Loucy (cell line): ENCODE results near the gene MBD2.

Source experiments
- CTCF ChIP-seq: fragments of 200-600 bp; sonication (generic); conservative IDR thresholded peaks from 2 replicates; pipeline ENCODE4 v1.5.1; 2014; ENCODE audit warnings: mild to moderate bottlenecking, antibody characterized with exemption, low read length
- EZH2phosphoT487 ChIP-seq: fragments of 200-600 bp; IDR thresholded peaks from 2 replicates; pipeline ENCODE4 v1.6.1; 2018; ENCODE audit warnings: antibody characterized with exemption, mild to moderate bottlenecking, moderate library complexity, borderline replicate concordance

DNA sequence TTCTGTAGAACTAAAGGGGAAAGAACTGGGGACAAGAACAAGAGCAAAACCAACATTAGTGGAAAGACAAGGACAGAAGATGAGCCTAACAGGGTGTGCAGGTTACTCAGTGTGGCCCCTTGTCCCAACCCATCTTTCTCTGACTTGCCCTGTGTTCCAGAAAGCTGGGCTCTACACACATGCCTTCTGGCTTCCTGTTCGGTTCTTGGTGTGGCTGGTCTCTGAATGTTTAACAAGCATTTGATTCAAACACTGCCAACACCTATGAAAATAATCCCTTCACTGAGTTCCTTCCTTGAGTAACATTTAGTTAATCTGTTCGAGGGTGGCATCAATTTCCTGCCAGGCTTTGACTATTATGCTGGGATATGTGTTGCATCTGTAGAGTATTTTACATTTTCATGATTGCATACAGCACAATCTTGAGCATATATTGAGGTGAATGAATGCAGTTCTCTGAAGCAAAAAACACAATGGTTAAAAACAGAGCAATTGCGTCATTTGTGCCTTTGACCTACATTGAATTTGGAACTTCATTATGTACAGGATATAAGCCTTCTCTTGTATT is 83.3 kb downstream of the MBD2 start:
- TF ChIP-seq CTCF (no peak), EZH2phosphoT487 (no peak)
